SK-N-SH (cell line): Measurements from ENCODE around the gene ZNF236. TPM values are rescaled to one million over a fixed set of nuclear protein-coding genes. Genes with fewer than 3 reads are reported as not detected.

Experiments used
- CTCF ChIA-PET: fragments of 300-600, 350-600 bp; formaldehyde crosslinking; extraction: SDS; loops from one replicate; lab custom pipeline; 2021; lab: Yijun Ruan, JAX
- POLR2A ChIA-PET: fragments of 350-600 bp; sonication (Branson Sonifier 250); formaldehyde crosslinking; extraction: SDS; loops from one replicate; lab custom pipeline; 2020; ENCODE audit warnings: antibody characterized with exemption, inconsistent platforms; lab: Yijun Ruan, JAX
- DNase-seq: peaks from one replicate; pipeline ENCODE4 v3.0.0; 2012
- H2AFZ ChIP-seq: fragments of 200-600 bp; sonication (generic); 2 replicates; pipeline ENCODE4 v1.8.1; 2016; ENCODE audit warnings: antibody characterized with exemption, mild to moderate bottlenecking, low read depth
- H3F3A ChIP-seq: fragments of 200-600 bp; sonication (generic); replicated peaks from 2 replicates; pipeline ENCODE3; 2016; ENCODE audit warnings: antibody characterized with exemption, mild to moderate bottlenecking; ENCODE audit not compliant: insufficient read depth
- H3K27ac ChIP-seq, 2 experiments: fragments of 200-500 bp in 1 of 2; fragments of 200-600 bp in 1 of 2; sonication (Bioruptor generic) in 1 of 2; sonication (generic), shearing (Covaris generic) in 1 of 2; 2 replicates each; pipeline versions ENCODE4 v1.5.1 to v1.6.1; 2014 to 2016; ENCODE audit warnings: low read depth in 2 of 2, inconsistent platforms in 1 of 2, low read length in 1 of 2, mild to moderate bottlenecking in 1 of 2, mixed read lengths in 1 of 2
- H3K27me3 ChIP-seq: fragments of 200-600 bp; sonication (generic), shearing (Covaris generic); 2 replicates; pipeline ENCODE4 v1.6.1; 2016; ENCODE audit warnings: mixed run types; ENCODE audit not compliant: insufficient read depth
- H3K36me3 ChIP-seq, 2 experiments: fragments of 200-500 bp in 1 of 2; fragments of 200-600 bp in 1 of 2; sonication (Bioruptor generic) in 1 of 2; sonication (generic) in 1 of 2; replicated peaks in 1 of 2; 2 replicates each; pipeline versions ENCODE3 to v1.5.1; 2014 to 2016; ENCODE audit warnings: low read length in 1 of 2, mild to moderate bottlenecking in 1 of 2; ENCODE audit not compliant: insufficient read depth in 2 of 2, control insufficient read depth in 1 of 2
- H3K4me1 ChIP-seq, 2 experiments: fragments of 200-500 bp in 1 of 2; fragments of 200-600 bp in 1 of 2; sonication (Bioruptor generic) in 1 of 2; sonication (generic), shearing (Covaris generic) in 1 of 2; 2 replicates each; pipeline versions ENCODE4 v1.5.1 to v1.6.1; 2014 to 2016; ENCODE audit warnings: low read depth in 1 of 2, low read length in 1 of 2, mixed run types in 1 of 2; ENCODE audit not compliant: insufficient read depth in 2 of 2, control insufficient read depth in 1 of 2
- H3K4me2 ChIP-seq: fragments of 200-600 bp; sonication (generic), shearing (Covaris generic); 2 replicates; pipeline ENCODE4 v1.6.1; 2017; ENCODE audit warnings: mixed run types
- H3K4me3 ChIP-seq, 2 experiments: fragments of 200-500 bp in 1 of 2; fragments of 200-600 bp in 1 of 2; sonication (Bioruptor generic) in 1 of 2; sonication (generic), shearing (Covaris generic) in 1 of 2; 2 replicates each; pipeline versions ENCODE4 v1.5.1 to v1.8.1; 2014 to 2016; ENCODE audit warnings: low read depth in 2 of 2, inconsistent platforms in 1 of 2, low read length in 1 of 2, mild to moderate bottlenecking in 1 of 2, mixed read lengths in 1 of 2, moderate library complexity in 1 of 2
- H3K79me2 ChIP-seq: fragments of 200-600 bp; sonication (generic); 2 replicates; pipeline ENCODE4 v1.8.1; 2017; ENCODE audit warnings: mild to moderate bottlenecking; ENCODE audit not compliant: insufficient read depth
- H3K9ac ChIP-seq: fragments of 200-600 bp; sonication (generic); 2 replicates; pipeline ENCODE4 v1.6.1; 2017; ENCODE audit warnings: mixed run types
- H3K9me2 ChIP-seq: fragments of 200-600 bp; sonication (generic); 2 replicates; pipeline ENCODE4 v1.6.1; 2017; ENCODE audit warnings: mixed run types
- H3K9me3 ChIP-seq: fragments of 200-600 bp; sonication (generic); 2 replicates; pipeline ENCODE4 v1.6.1; 2017; ENCODE audit warnings: mixed run types, mild to moderate bottlenecking, moderate library complexity
- H4K20me1 ChIP-seq: fragments of 200-600 bp; sonication (generic); 2 replicates; pipeline ENCODE4 v1.6.1; 2017; ENCODE audit warnings: mild to moderate bottlenecking, mixed run types; ENCODE audit not compliant: insufficient read depth
- CHD2 ChIP-seq: fragments of 150-350 bp; IDR thresholded peaks from 2 replicates; pipeline ENCODE4 v1.6.1; 2018; ENCODE audit warnings: low read length; ENCODE audit not compliant: partially characterized antibody
- ELF1 ChIP-seq: IDR thresholded peaks from 2 replicates; pipeline ENCODE4 v1.4.0; 2012
- EP300 ChIP-seq, 2 experiments: IDR thresholded peaks; 2 replicates each; pipeline versions ENCODE4 v1.4.0 to v1.6.1; 2012; ENCODE audit warnings: borderline replicate concordance in 1 of 2, low read depth in 1 of 2, low read length in 1 of 2
- FOXJ3 ChIP-seq: sonication (generic); formaldehyde crosslinking; IDR thresholded peaks from 2 replicates; pipeline ENCODE4 v1.5.1; 2020; ENCODE audit warnings: mild to moderate bottlenecking, missing genetic modification reagents
- FOXM1 ChIP-seq: IDR thresholded peaks from 2 replicates; pipeline ENCODE4 v1.4.0; 2012; ENCODE audit warnings: low read depth, mild to moderate bottlenecking
- GABPA ChIP-seq: IDR thresholded peaks from 2 replicates; pipeline ENCODE4 v1.4.0; 2012; ENCODE audit warnings: low read depth, mild to moderate bottlenecking
- JUND ChIP-seq: IDR thresholded peaks from 2 replicates; pipeline ENCODE4 v1.4.0; 2012
- MAX ChIP-seq: IDR thresholded peaks from 2 replicates; pipeline ENCODE4 v1.4.0; 2012; ENCODE audit warnings: low read depth
- MEF2A ChIP-seq: IDR thresholded peaks from 2 replicates; pipeline ENCODE4 v1.4.0; 2012; ENCODE audit warnings: low read depth, borderline replicate concordance
- MXI1 ChIP-seq: IDR thresholded peaks from 2 replicates; pipeline ENCODE4 v1.6.1; 2012; ENCODE audit warnings: mild to moderate bottlenecking, low read depth, low read length, improper control_type of control experiment
- NFIC ChIP-seq: IDR thresholded peaks from 2 replicates; pipeline ENCODE4 v1.4.0; 2012; ENCODE audit warnings: borderline replicate concordance
- PBX3 ChIP-seq: IDR thresholded peaks from 2 replicates; pipeline ENCODE4; 2012
- RAD21 ChIP-seq: IDR thresholded peaks from 2 replicates; pipeline ENCODE4 v1.6.1; 2012; ENCODE audit warnings: mild to moderate bottlenecking, low read length
- RFX5 ChIP-seq: IDR thresholded peaks from 2 replicates; pipeline ENCODE4 v1.6.1; 2012; ENCODE audit warnings: mild to moderate bottlenecking, improper control_type of control experiment, low read length
- RXRA ChIP-seq: IDR thresholded peaks from 2 replicates; pipeline ENCODE4 v1.4.0; 2012; ENCODE audit warnings: low read depth, mild to moderate bottlenecking, borderline replicate concordance
- YY1 ChIP-seq: IDR thresholded peaks from 2 replicates; pipeline ENCODE4 v1.4.0; 2012; ENCODE audit warnings: low read depth, mild to moderate bottlenecking
- WGBS: methylation state at CpG from one replicate; pipeline ENCODE4 v1.1.6; 2017; ENCODE audit warnings: low lambda C conversion rate; 5-methylcytosine and 5-hydroxymethylcytosine counted together
- polyA plus RNA-seq, 3 experiments: library from polyadenylated mRNA; depleted of rRNA; stranded (reverse); fragments of >200 nt; gene quantifications; 2 replicates each; pipeline ENCODE4 v1.2.3, GENCODE V29; 2012
- TF ChIP-seq, protein P1 (sequence below): IDR thresholded peaks from 2 replicates; pipeline ENCODE4 v1.4.0; 2012; ENCODE audit warnings: low read depth, borderline replicate concordance
- TF ChIP-seq, protein P2 (sequence below): fragments of 150-350 bp; IDR thresholded peaks from 2 replicates; pipeline ENCODE4 v1.6.1; 2016; ENCODE audit warnings: mild to moderate bottlenecking, low read depth, low read length
- TF ChIP-seq, protein P3 (sequence below): IDR thresholded peaks from 2 replicates; pipeline ENCODE4 v1.4.0; 2012; ENCODE audit warnings: low read depth, borderline replicate concordance

Gene ZNF236
- polyA plus RNA-seq, 1 of the 3 experiments (the other 2 are of a cell fraction) = 4.2 TPM

DNA sequence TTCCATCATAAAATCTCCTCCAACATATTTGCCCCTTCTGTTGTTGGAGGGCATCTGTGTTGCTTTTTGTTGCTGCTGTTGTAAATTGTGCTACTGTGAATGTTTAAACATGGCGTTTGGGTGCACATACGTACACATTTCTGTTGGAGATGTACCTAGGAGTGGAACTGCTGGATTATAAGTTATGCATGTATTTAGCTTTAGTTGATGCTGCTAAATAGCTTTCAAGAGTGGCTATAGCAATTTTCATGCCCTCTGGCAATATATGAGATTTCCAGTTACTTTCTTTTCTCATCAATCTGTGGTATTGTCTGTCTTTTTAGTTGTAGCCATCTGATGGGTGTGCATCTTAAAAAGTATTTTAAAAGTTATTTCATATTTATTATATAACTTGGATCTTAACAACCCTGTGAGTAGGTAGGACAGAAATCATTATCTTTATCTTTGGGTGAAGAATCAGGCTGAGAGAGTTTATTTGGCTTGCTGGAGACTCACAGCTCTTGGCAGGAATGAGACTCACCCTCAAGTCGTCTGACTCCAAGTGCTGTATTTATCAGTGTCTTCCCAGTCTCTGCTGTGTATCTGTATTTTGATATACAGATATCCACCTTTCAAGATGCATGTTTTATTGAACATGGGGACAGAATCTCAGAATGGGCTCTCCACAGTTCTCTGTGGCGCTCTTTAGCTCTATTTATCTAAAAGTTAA lies 16.9 kb downstream of the ZNF236 start:
- H3K36me3 ChIP-seq = no peaks in the 10 kb centered on the region
- peaks cover 81% of the 10 kb centered on the region for H3K79me2 ChIP-seq
- no peak overlapping the region for H3K9ac ChIP-seq
- H3K4me1 ChIP-seq = peaks cover 0 to 3% of the 10 kb centered on the region in 2 experiments; a peak in 2 of 4 replicates
- H3K4me3 ChIP-seq = no peak overlapping the region
- H3K9me3 ChIP-seq = no peaks in the 10 kb centered on the region
- H3F3A ChIP-seq = peaks cover 5% of the 10 kb centered on the region
- H4K20me1 ChIP-seq = no peaks in the 10 kb centered on the region
- no peaks in the 10 kb centered on the region for H3K9me2 ChIP-seq
- no peak overlapping the region for H3K4me2 ChIP-seq
- no peak for DNase-seq
- CTCF ChIA-PET = interaction anchor here (1.3 kb wide), 1 partner anchor 36 kb away, joined by 3 read pairs; no protein-coding TSS in a partner anchor
- 69% methylated on average over 4 of the region's 4 CpGs for WGBS
- no peak overlapping the region for H2AFZ ChIP-seq
- H3K27me3 ChIP-seq = no peaks in the 10 kb centered on the region
- no peak for TF ChIP-seq GABPA
- TF ChIP-seq, protein P1, sequence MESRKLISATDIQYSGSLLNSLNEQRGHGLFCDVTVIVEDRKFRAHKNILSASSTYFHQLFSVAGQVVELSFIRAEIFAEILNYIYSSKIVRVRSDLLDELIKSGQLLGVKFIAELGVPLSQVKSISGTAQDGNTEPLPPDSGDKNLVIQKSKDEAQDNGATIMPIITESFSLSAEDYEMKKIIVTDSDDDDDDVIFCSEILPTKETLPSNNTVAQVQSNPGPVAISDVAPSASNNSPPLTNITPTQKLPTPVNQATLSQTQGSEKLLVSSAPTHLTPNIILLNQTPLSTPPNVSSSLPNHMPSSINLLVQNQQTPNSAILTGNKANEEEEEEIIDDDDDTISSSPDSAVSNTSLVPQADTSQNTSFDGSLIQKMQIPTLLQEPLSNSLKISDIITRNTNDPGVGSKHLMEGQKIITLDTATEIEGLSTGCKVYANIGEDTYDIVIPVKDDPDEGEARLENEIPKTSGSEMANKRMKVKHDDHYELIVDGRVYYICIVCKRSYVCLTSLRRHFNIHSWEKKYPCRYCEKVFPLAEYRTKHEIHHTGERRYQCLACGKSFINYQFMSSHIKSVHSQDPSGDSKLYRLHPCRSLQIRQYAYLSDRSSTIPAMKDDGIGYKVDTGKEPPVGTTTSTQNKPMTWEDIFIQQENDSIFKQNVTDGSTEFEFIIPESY = no peak
- no peak for TF ChIP-seq PBX3
- TF ChIP-seq, protein P2, sequence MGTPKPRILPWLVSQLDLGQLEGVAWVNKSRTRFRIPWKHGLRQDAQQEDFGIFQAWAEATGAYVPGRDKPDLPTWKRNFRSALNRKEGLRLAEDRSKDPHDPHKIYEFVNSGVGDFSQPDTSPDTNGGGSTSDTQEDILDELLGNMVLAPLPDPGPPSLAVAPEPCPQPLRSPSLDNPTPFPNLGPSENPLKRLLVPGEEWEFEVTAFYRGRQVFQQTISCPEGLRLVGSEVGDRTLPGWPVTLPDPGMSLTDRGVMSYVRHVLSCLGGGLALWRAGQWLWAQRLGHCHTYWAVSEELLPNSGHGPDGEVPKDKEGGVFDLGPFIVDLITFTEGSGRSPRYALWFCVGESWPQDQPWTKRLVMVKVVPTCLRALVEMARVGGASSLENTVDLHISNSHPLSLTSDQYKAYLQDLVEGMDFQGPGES = no peak
- no peak for TF ChIP-seq NFIC
- no peak for TF ChIP-seq YY1
- no peak for TF ChIP-seq ELF1
- TF ChIP-seq RAD21 = no peak
- TF ChIP-seq, all 33 proteins: peak for 0
- H3K27ac ChIP-seq = no peak overlapping the region
- POLR2A ChIA-PET = no interaction called here

DNA sequence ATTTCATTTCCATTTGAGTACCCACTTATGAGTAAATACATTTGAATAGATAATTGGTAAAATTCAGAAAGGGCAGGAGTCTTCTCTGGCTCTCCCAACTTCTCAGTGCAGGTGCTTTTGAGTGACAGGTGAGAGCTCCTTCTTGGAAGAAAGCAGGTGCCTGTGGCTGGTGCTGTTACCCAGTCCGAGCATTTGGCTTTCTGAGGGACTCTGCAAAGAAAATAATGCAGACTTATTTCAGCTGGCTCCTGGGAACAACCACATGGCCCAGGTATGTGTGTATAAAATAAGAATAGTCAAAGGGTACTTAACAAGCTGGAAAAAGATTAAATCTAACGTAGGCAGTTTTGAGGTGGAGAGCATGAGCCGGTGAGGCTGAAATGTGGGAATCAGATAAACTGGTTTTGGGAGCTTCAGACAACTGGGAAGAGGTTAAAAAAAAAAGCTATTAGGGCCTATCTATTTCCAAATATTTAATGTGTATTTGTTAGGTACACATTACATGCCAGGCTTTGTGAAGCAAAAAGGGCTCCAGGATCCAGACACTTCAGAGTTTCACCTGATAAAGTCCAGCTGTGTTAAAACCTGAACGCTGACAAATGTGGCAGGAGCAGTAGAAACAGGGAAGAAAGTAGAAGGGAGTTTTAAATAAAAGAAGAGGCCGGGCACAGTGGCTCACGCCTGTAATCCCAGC lies 20.6 kb downstream of the ZNF236 start:
- H3F3A ChIP-seq = peaks cover 5% of the 10 kb centered on the region
- peaks cover 0 to 3% of the 10 kb centered on the region in 2 experiments; a peak in 2 of 4 replicates for H3K4me1 ChIP-seq
- WGBS = 95% methylated on average over 6 of the region's 6 CpGs
- H3K9me2 ChIP-seq = no peaks in the 10 kb centered on the region
- no peak overlapping the region for H3K4me3 ChIP-seq
- no peak overlapping the region for H2AFZ ChIP-seq
- no peak overlapping the region for H3K9ac ChIP-seq
- no peak overlapping the region for H3K4me2 ChIP-seq
- CTCF ChIA-PET = interaction anchor here (1.5 kb wide), 1 partner anchor 41 kb away, joined by 3 read pairs; no protein-coding TSS in a partner anchor
- H4K20me1 ChIP-seq = no peaks in the 10 kb centered on the region; the same call in 1 of the 2 replicates
- no peak overlapping the region for H3K27ac ChIP-seq
- H3K9me3 ChIP-seq = no peaks in the 10 kb centered on the region
- peaks cover 74% of the 10 kb centered on the region for H3K79me2 ChIP-seq
- no peak for DNase-seq
- POLR2A ChIA-PET = no interaction called here
- H3K27me3 ChIP-seq = no peaks in the 10 kb centered on the region
- H3K36me3 ChIP-seq = no peaks in the 10 kb centered on the region
- no peak for TF ChIP-seq ELF1
- no peak for TF ChIP-seq CHD2
- no peak for TF ChIP-seq RFX5
- TF ChIP-seq JUND = no peak
- TF ChIP-seq FOXJ3 (CRISPR knock-in tag) = no peak
- TF ChIP-seq, protein P2 = no peak
- no peak for TF ChIP-seq PBX3
- no peak for TF ChIP-seq MAX
- no peak for TF ChIP-seq MEF2A
- TF ChIP-seq, protein P3, sequence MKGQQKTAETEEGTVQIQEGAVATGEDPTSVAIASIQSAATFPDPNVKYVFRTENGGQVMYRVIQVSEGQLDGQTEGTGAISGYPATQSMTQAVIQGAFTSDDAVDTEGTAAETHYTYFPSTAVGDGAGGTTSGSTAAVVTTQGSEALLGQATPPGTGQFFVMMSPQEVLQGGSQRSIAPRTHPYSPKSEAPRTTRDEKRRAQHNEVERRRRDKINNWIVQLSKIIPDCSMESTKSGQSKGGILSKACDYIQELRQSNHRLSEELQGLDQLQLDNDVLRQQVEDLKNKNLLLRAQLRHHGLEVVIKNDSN = no peak
- no peak for TF ChIP-seq FOXM1
- TF ChIP-seq RXRA = no peak
- no peak for TF ChIP-seq EP300 (IDR thresholded peaks at IDR 0.05; ENCODE audit: borderline replicate concordance in 1 of 2, low read depth in 1 of 2, low read length in 1 of 2)
- TF ChIP-seq MXI1 = no peak
